Neural progenitor cell (in vitro differentiated cells): ENCODE measurements around the gene RUNX1. TPM values are rescaled to one million over a fixed set of nuclear protein-coding genes. Genes with fewer than 3 reads are reported as not detected.

Experiments used
- DNase-seq: peaks from one replicate; pipeline ENCODE4 v3.0.0-alpha.2; 2016; ENCODE audit warnings: low spot score
- H2AFZ ChIP-seq: fragments of 200-600 bp; sonication (generic); replicated peaks from 2 replicates; pipeline ENCODE4 v1.6.1; 2016; ENCODE audit warnings: antibody characterized with exemption
- H3F3A ChIP-seq: fragments of 200-600 bp; sonication (generic); 2 replicates; pipeline ENCODE4 v1.6.1; 2016; ENCODE audit warnings: antibody characterized with exemption, low read depth
- H3K27ac ChIP-seq: fragments of 200-600 bp; sonication (generic); 2 replicates; pipeline ENCODE4 v1.5.1; 2016; ENCODE audit warnings: mild to moderate bottlenecking
- H3K27me3 ChIP-seq: fragments of 200-600 bp; sonication (generic); 2 replicates; pipeline ENCODE4 v1.6.1; 2016; ENCODE audit warnings: mild to moderate bottlenecking, moderate library complexity
- H3K36me3 ChIP-seq: fragments of 200-600 bp; sonication (generic); 2 replicates; pipeline ENCODE4 v1.5.1; 2016
- H3K4me1 ChIP-seq: fragments of 200-600 bp; sonication (generic); 2 replicates; pipeline ENCODE4 v1.6.1; 2016; ENCODE audit warnings: mixed run types
- H3K4me2 ChIP-seq: fragments of 200-600 bp; sonication (generic); 2 replicates; pipeline ENCODE4 v1.6.1; 2016
- H3K4me3 ChIP-seq: fragments of 200-600 bp; sonication (generic); 2 replicates; pipeline ENCODE4 v1.5.1; 2016
- H3K79me2 ChIP-seq: fragments of 200-600 bp; sonication (generic); 2 replicates; pipeline ENCODE4 v1.6.1; 2016; ENCODE audit warnings: low read depth
- H3K9ac ChIP-seq: fragments of 200-600 bp; sonication (generic); 2 replicates; pipeline ENCODE4 v1.6.1; 2016
- H3K9me3 ChIP-seq: fragments of 200-600 bp; sonication (generic); 2 replicates; pipeline ENCODE4 v1.5.1; 2016; ENCODE audit warnings: low read depth
- H4K20me1 ChIP-seq: fragments of 200-600 bp; sonication (generic); 2 replicates; pipeline ENCODE4 v1.6.1; 2016; ENCODE audit warnings: low read depth
- H3K27ac Mint-ChIP-seq: 3 replicates; pipeline ENCODE4 v1.8.0; 2021; ENCODE audit warnings: mixed read lengths
- H3K27me3 Mint-ChIP-seq: 2 replicates; pipeline ENCODE4 v1.8.0; 2022; ENCODE audit warnings: low read depth, mild to moderate bottlenecking, inconsistent platforms, moderate library complexity, mixed read lengths; ENCODE audit not compliant: insufficient read depth
- H3K36me3 Mint-ChIP-seq: 3 replicates; pipeline ENCODE4 v1.8.0; 2021; ENCODE audit warnings: mixed read lengths
- H3K4me1 Mint-ChIP-seq: 3 replicates; pipeline ENCODE4 v1.8.0; 2021; ENCODE audit warnings: mixed read lengths
- H3K4me3 Mint-ChIP-seq: 3 replicates; pipeline ENCODE4 v1.8.0; 2021; ENCODE audit warnings: mild to moderate bottlenecking, moderate library complexity, mixed read lengths
- H3K9me3 Mint-ChIP-seq: 3 replicates; pipeline ENCODE4 v1.8.0; 2020; ENCODE audit warnings: mixed read lengths
- CTCF ChIP-seq: fragments of 200-600 bp; sonication (generic); IDR thresholded peaks from 2 replicates; pipeline ENCODE4 v1.5.1; 2017; ENCODE audit warnings: antibody characterized with exemption, mild to moderate bottlenecking
- EZH2 ChIP-seq: fragments of 200-600 bp; sonication (generic); IDR thresholded peaks from 2 replicates; pipeline ENCODE4 v1.6.1; 2017; ENCODE audit warnings: antibody characterized with exemption, mild to moderate bottlenecking, moderate library complexity
- EZH2phosphoT487 ChIP-seq: fragments of 200-600 bp; sonication (generic); IDR thresholded peaks from 2 replicates; pipeline ENCODE4 v1.6.1; 2017; ENCODE audit warnings: antibody characterized with exemption
- total RNA-seq: library from RNA; depleted of rRNA; stranded (reverse); fragments of >200 nt; gene quantifications from 2 replicates; pipeline ENCODE4 v1.2.3, GENCODE V29; 2015; ENCODE audit warnings: low replicate concordance

Gene RUNX1
- total RNA-seq, 1 donor from 2014 or later: 0.09 TPM

- no peak overlapping the region for H3K4me3 ChIP-seq
- H2AFZ ChIP-seq: no peak overlapping the region
- H3K36me3 ChIP-seq: no peaks in the 10 kb centered on the region
- no peak overlapping the region for H3K4me2 ChIP-seq
- H4K20me1 ChIP-seq: no peaks in the 10 kb centered on the region
- TF ChIP-seq EZH2 (no peak), EZH2phosphoT487 (no peak), CTCF (no peak)
- H3K4me1 ChIP-seq: no peaks in the 10 kb centered on the region
- H3K27me3 Mint-ChIP-seq: no peaks in the 10 kb centered on the region
- no peaks in the 10 kb centered on the region for H3K36me3 Mint-ChIP-seq
- H3F3A ChIP-seq: no peaks in the 10 kb centered on the region
- no peaks in the 10 kb centered on the region for H3K9me3 Mint-ChIP-seq
- DNase-seq: no peak
- no peak overlapping the region for H3K27ac Mint-ChIP-seq
- H3K4me3 Mint-ChIP-seq: no peak overlapping the region
- no peaks in the 10 kb centered on the region for H3K79me2 ChIP-seq
- no peaks in the 10 kb centered on the region for H3K9me3 ChIP-seq
- no peak overlapping the region for H3K9ac ChIP-seq
- H3K27me3 ChIP-seq: no peaks in the 10 kb centered on the region
- H3K4me1 Mint-ChIP-seq: peaks cover 11% of the 10 kb centered on the region
- H3K27ac ChIP-seq: no peak overlapping the region
These were observed 196.7 kb downstream of the RUNX1 start for GRCh38 chr21:34852448-34852847.

- Mint-ChIP-seq H3K4me3 (no peak overlapping the region), H3K27ac (no peak overlapping the region), H3K27me3 (peaks cover 4% of the 10 kb centered on the region), H3K4me1 (peaks cover 26% of the 10 kb centered on the region), H3K9me3 (no peaks in the 10 kb centered on the region), H3K36me3 (no peaks in the 10 kb centered on the region)
- H3K4me3 ChIP-seq: no peak overlapping the region
- no peaks in the 10 kb centered on the region for H3K27me3 ChIP-seq
- H3F3A ChIP-seq: peaks cover 8% of the 10 kb centered on the region
- no peak for DNase-seq
- H3K4me2 ChIP-seq: no peak overlapping the region
- no peaks in the 10 kb centered on the region for H3K36me3 ChIP-seq
- no peaks in the 10 kb centered on the region for H3K79me2 ChIP-seq
- TF ChIP-seq EZH2: no peak
- no peak for TF ChIP-seq CTCF
- no peak for TF ChIP-seq EZH2phosphoT487
- H4K20me1 ChIP-seq: no peaks in the 10 kb centered on the region
- H2AFZ ChIP-seq: no peak overlapping the region
- no peak overlapping the region for H3K27ac ChIP-seq
- H3K9me3 ChIP-seq: no peaks in the 10 kb centered on the region
- no peak overlapping the region for H3K9ac ChIP-seq
- H3K4me1 ChIP-seq: peaks cover 14% of the 10 kb centered on the region
These were observed 198.9 kb downstream of the RUNX1 start for GRCh38 chr21:34850166-34850690.

- Mint-ChIP-seq H3K9me3 (no peaks in the 10 kb centered on the region), H3K4me1 (peaks cover 31% of the 10 kb centered on the region), H3K36me3 (no peaks in the 10 kb centered on the region), H3K27me3 (peaks cover 7% of the 10 kb centered on the region), H3K4me3 (no peak overlapping the region), H3K27ac (peak overlapping the region; percentile 87)
- Histone ChIP-seq H3K9ac (no peak overlapping the region), H3K79me2 (no peaks in the 10 kb centered on the region), H3K9me3 (no peaks in the 10 kb centered on the region), H4K20me1 (no peaks in the 10 kb centered on the region), H3F3A (peaks cover 8% of the 10 kb centered on the region), H3K36me3 (no peaks in the 10 kb centered on the region), H3K4me1 (peaks cover 14% of the 10 kb centered on the region), H3K4me2 (peak overlapping the region; percentile 17), H3K27ac (no peak overlapping the region), H2AFZ (peak overlapping the region; percentile 70), H3K27me3 (no peaks in the 10 kb centered on the region), H3K4me3 (no peak overlapping the region)
- TF ChIP-seq EZH2 (no peak), EZH2phosphoT487 (no peak), CTCF (no peak)
- DNase-seq: peak; percentile 51
These were observed 202.4 kb downstream of the RUNX1 start for GRCh38 chr21:34846601-34847112.
